HG03159 (cell line): ENCODE results near the gene MYO1B.
"Not testable (repeated sequence)": the region's sequence is repeated elsewhere in the genome, so short reads cannot be mapped to it uniquely, and the experiment has no call there.

Source experiments
- ATAC-seq: cut with Tn5 transposase; IDR thresholded peaks from one replicate; pipeline ENCODE4 v1.9.1; 2021; ENCODE audit warnings: mild to moderate bottlenecking, moderate library complexity; ENCODE audit not compliant: unreplicated experiment

MYO1B gene

DNA sequence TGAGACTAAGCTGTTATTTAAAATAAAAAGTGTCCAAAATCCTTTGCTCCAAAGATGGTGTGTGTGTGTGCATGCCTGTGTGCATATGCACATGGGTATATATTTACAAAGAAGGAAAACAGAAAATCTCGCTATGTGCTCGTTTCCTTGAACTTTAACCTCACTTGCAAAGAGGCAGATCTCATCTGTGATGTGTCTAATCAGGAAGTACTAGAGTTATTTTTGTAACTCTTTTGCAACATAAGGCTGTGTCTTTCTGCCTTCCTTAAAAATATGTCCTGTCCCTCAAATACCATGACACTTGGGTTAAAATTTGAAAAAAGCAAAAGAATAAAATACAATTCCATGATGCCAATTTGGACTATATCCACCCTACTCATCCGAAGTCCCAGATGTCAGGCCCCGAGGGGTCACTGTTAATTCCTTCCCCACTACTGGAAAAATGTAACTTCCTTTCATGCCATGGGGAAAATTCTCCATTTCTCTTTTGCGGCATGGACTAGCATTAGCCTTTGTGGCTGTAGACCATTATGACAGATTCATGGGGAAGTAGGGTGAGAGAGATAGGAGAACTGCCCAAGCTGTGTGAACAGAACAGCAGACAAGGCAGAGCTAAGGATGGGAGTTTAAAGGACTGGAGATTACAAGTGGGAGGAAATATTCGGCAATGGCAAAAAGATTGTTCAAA lies 191.3 kb downstream of the MYO1B start:
- ATAC-seq = no peak

DNA sequence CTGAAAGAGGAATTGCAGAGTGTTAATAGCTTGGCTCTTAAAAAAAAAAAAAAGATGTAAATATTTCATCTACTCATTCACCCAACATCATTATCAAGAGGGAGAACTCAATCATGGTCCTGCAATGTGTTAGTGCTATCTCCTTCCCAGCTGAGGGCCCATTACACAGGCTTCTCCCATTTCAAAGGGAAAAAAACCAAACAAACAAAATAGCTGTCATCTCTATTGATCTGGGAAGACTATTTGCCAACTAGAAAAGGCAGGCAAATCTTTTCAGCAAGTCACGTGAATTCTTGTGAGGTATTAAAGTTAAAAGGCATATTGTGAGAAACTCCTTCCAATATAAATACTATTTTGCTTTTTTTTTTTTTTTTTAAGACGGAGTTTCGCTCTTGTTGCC lies 194.3 kb downstream of the MYO1B start:
- ATAC-seq = no peak

DNA sequence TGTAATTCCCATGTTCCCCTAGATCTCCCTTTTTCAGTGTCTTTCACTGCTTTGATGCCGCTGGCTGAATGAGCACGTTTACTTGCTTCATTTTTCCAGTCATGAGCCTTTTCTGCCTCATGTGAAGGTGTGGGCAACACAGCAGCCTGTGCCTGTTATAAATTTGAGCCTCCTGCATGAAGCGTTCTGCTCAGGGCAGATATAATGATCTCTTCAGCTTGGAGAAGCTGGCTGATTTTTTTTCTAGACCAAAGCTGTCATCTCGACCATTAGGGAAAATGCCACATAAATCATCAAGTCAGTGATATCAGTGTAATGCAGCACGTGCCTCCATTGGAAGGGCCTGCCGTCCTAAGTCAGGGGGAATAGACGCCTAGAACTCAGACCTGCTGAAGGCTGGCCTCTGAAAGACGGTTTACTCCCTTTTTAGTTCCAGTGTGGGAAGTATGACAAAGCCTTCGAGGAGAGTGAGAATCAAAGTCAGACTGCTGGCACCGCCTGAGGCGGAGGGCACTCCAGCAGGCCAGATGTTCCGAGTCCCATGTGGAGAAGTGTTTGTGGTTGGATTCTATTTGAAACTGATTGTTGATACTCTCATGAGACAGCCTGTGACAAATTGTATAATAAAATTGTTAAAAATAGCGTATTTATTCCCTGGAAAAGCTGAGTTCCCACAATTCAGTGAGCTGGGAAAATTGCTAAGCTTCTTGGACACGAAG lies 196.5 kb downstream of the MYO1B start:
- ATAC-seq = no peak

DNA sequence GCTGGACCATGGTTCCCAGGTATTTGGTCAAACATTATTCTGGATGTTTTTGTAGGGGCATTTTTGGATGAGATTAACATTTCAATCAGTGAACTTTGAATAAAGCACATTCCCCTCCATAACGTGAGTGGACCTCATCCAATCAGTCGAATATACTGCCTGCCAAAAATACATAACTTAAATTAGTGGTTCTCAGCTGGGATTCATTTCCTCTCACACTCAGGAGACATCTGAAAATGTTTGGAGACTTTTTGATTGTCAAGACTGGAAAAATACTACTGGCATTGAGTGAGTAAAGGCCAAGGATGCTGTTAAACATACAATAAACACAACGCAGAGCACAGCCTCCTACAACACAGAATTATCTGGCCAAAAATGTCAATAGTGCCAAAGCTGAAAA lies 198.2 kb downstream of the MYO1B start:
- no peak for ATAC-seq

DNA sequence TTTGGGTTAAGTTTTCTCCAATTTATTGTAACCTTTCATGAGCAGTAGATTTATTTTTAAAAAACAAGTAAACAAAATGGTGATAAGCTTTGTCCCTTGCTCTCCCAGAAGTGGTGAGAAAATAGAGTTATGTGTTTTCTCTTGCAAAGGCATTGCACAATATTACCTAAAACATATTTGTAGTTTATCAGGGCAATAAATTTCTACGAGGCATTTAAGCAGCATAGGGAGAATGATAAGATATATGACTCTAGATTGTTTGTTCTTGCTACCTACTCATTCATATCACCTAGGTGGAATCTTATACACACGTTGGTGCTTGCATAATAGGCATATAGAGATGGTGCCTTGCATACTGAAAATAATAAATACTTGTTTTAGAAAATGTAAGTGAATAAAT lies 201.7 kb downstream of the MYO1B start:
- ATAC-seq = no peak

DNA sequence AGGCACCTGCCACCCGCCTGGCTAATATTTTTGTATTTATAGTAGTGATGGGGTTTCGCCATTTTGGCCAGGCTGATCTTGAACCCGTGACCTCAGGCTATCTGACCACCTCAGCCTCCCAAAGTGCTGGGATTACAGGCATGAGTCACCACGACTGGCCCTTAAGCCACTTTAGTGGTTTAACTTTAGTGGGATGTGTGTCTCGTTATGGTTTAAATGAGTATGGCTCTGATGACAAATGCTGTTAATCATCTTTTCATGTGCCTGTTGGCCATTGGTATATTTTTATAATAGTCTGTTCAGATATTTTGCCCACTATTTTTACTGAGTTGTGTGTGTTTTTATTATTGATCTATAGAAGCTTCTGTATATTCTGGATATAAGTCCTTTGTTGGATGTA lies 205.9 kb downstream of the MYO1B start:
- no peak for ATAC-seq

DNA sequence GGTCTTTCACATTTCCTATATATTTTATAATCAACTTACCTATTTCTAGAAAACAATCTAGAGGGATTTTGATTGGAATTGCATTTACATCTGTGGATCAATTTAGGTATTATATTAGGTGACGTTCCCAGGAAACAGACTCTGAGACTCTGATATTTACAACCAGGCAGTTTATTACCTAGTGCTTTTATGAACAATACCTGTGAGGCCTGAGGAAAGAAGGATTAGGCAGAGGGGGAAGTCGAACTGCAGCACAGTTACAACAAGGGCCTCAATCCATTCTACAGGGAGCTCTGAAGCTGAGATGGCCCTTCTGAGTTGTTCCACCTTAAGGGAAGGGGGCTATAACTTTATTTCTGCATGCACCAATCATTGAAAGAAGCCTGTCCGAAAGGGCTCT lies 206.9 kb downstream of the MYO1B start:
- ATAC-seq = no peak

DNA sequence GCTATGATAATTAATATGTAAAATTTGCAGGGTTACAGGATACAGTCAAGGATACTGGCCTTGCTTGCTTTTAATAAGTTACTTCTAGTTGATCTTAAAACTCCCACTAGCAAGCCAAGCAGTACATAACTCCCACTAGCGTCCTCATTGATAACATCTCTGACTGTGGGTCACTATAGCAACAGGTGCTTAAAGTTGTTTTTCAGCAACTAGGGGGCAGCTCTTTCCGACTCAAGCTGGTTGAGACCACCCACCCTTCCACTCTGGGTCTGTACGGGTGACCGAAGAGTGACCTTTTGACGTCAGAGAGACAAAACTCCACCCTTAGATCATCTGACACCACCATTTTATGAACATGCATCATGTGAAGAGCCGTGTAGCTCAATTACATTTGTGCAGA lies 208.6 kb downstream of the MYO1B start:
- ATAC-seq = no peak

DNA sequence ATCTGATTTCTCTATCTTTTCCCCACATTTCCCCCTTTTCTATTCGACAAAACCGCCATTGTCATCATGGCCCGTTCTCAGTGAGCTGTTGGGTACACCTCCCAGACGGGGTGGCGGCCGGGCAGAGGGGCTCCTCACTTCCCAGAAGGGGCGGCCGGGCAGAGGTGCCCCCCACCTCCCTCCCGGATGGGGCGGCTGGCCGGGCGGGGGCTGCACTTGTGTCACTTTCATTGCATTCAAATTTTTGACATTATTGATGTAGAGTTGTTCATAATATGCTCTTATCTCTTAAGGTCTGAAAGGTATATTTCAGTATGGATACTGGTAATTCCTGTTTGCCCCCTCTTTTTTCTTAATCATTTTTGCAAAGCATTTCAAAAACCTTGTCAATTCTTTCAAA lies 211.3 kb downstream of the MYO1B start:
- ATAC-seq = not testable (repeated sequence)

DNA sequence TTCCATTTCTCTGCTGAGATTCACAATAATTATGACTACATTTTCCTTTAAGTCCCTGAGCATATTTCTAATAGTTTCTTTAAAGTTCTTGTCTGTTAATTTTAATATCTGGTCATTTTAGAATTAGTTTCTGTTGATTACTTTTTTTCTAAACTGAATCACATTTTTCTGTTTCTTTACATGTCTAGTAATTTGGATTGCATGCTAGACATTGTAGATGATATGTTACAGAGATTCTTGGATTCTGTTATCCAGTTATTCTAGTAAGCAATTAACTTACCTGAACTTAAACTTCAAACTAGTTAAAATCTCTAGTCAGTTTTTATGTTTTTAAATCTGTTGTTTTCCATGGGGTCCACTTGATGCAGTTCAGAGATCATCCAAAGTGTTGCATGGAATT lies 214.0 kb downstream of the MYO1B start:
- no peak for ATAC-seq

DNA sequence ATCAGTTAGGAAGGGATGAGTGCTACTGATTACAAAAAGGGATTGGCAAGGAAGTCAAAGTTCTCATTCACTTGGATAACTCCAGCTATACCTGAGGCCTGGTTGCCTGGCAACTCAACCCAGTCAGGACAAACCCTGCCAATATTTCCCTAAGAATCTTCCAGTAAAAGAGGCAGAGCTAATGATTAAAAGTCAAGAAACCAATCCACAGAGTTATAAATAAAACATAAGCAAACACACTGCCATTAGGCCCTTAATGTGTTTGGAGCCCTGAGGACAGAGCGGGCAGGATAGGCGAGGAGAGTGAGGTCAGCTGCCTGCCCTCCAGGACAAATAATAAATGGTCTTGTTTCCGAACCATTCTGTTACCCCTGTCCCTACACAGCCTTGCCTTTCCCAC lies 217.2 kb downstream of the MYO1B start:
- no peak for ATAC-seq

DNA sequence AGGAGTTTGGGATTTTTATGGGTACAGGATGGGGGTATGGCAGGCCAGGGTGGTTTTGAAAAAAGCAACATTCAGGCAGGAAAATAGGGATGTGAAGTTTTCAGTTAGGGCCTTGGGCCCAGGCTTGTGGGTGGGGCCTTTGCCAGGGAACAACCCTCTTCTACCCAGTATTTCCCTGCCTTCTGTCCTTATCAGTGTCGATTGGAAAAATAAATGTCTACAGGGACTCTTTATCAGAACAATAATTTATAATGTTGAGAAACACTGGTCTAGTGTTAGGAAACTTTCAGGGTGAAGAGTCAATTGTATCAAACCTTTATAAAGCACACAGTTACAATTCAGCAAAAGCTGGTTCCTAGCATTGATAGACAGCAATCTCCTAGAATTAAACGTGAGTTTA lies 218.6 kb downstream of the MYO1B start:
- ATAC-seq = no peak

DNA sequence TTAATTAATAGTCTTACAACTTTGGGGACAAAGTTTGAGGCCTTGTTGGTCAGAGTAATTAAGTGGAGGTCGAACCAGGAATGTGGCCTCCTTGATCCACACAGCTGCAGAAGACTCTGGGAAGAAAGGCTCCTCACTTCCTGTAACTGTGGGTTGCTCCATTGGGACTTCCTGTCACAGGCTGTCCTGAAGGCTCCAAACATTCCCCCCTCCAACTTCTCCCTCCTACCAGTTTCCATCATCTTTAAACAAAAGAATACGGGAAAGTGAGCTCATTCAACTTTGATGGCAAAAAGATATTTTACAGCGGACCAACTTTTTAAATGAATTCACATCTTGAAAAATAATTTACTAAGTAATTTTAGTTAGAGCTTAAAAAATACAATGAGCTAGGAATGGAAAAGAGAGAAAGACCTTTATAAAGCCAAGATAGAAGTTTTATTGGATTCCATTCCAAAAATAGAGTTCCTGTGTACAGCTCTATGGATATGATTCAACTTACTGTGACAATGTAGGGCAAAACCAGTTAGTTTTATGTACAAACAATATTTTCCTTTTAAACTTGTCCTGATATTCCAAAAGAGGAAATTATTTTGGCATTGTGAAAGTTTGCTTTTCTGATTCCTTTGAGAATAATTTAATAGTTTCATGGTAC lies 220.7 kb downstream of the MYO1B start:
- no peak for ATAC-seq

DNA sequence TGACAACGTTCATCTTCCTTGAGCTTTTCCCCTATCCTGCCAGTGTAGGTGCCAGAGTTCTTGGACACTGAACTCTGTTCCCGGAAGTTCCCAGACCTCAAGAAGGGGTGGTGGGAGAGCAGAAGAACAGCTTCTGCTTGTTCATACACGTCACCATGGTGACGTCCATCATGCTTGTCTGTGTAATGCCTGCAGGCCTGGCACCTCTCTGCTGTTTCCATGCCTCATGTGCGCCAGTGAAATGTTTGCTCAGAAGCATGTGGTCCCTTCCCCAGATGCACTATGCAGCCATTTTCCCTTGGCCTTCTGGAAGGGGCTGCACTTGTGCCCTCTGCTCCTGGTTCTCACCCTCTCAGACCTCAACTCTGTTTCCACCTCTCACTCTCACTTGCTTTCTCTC lies 221.9 kb downstream of the MYO1B start:
- no peak for ATAC-seq

DNA sequence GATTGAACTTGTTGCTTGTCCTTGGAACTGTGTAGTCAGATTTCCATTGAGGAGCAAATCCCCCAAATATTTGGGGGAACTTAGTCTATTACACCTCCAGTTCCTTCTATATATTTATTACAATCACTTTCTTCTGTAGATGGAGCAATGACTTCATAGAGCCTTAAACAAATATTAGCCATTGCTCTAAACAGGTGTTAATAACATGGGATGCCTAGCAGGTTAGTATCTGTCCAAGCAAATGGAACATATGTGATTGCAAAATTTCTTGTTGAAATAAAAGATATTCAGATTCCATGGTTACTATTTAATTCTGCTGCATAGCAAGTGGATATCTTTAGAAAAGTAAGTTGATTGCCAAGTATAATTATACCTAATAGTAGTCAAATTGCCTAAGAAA lies 225.1 kb downstream of the MYO1B start:
- no peak for ATAC-seq

DNA sequence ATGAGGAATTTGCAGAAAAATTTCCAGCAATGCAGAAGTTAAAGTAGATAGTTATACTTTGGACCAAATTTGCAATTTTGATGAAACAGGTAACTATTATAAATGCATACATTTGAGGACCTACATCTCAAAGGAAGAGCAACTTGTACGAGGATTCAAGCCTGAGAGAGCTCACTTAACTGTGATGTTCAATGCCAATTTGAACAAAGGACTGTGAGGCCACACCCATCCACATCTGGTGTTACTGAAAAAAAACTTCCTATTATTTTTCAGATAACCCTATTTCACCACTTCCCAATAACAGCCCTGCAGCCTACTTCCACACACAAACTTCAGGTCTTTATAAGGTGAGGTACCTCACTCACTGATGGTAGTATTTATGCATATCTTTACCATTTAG lies 229.3 kb downstream of the MYO1B start:
- ATAC-seq = no peak
